ENCODE data around the gene PDZRN3. TPM values are rescaled to one million over a fixed set of nuclear protein-coding genes. Genes with fewer than 3 reads are reported as not detected.

Gene PDZRN3
- total and polyA plus RNA-seq, 11 donors = 30.2 to 163 (median 76.7) TPM

GRCh38 chr3:73573204-73573603 lies 51.5 kb downstream of the PDZRN3 start:
- intact Hi-C loops (cut with DNase I) = loop anchor here in 2 of 10 donors (5.0 kb wide), 2 partner anchors 34 to 49 kb away; partner anchors contain the start of gene PDZRN3 (in 1 of the 2)
- 46 to 63% (median 49%) methylated on average over 2 of the region's 2 CpGs for WGBS, 4 donors

GRCh38 chr3:73572368-73572767 lies 52.4 kb downstream of the PDZRN3 start:
- no peaks in the 10 kb centered on the region for H3K36me3 ChIP-seq
- H3K9me3 ChIP-seq = no peaks in the 10 kb centered on the region
- DNase-seq (no peak), ATAC-seq (no peak)
- intact Hi-C loops (cut with DNase I) = loop anchor here in 2 of 10 donors (5.0 kb wide), 2 partner anchors 35 to 50 kb away; partner anchors contain the start of gene PDZRN3 (in 1 of the 2)
- TF ChIP-seq POLR2A (IDR thresholded peaks at IDR 0.05) = no peak
- no peak for TF ChIP-seq CTCF (IDR thresholded peaks at IDR 0.05)
- H3K4me1 ChIP-seq = peaks cover 0 to 79% (median 7%) of the 10 kb centered on the region in 12 donors
- 63 to 77% (median 70%) methylated on average over 3 of the region's 3 CpGs for WGBS, 4 donors
- no peak overlapping the region for H3K4me3 ChIP-seq
- peak overlapping the region in 1 of 12 donors; percentile 46 for H3K27ac ChIP-seq
- no peaks in the 10 kb centered on the region for H3K27me3 ChIP-seq

More at GRCh38 chr3:73573204-73573603, 51.5 kb downstream of the PDZRN3 start:
- Histone ChIP-seq H3K27me3 (no peaks in the 10 kb centered on the region), H3K4me1 (peaks cover 0 to 80% (median 5%) of the 10 kb centered on the region in 12 donors), H3K27ac (peak overlapping the region in 2 of 12 donors; percentile 15 to 20), H3K4me3 (no peak overlapping the region), H3K36me3 (no peaks in the 10 kb centered on the region), H3K9me3 (no peaks in the 10 kb centered on the region)
- DNase-seq = no peak
- no peak for ATAC-seq
- TF ChIP-seq CTCF (IDR thresholded peaks at IDR 0.05) = no peak
- no peak for TF ChIP-seq POLR2A (IDR thresholded peaks at IDR 0.05)

- Histone ChIP-seq H3K4me1 (peaks cover 0 to 73% (median 7%) of the 10 kb centered on the region in 12 donors), H3K36me3 (no peaks in the 10 kb centered on the region), H3K27me3 (no peaks in the 10 kb centered on the region), H3K9me3 (no peaks in the 10 kb centered on the region), H3K27ac (peak overlapping the region in 2 of 12 donors; percentile 16 to 46), H3K4me3 (no peak overlapping the region)
- ATAC-seq = peak in 2 of 4 donors; percentile 5 to 23
- WGBS, 4 donors = 27 to 46% (median 32%) methylated on average over 9 to 10 of the region's 10 CpGs
- DNase-seq = no peak
- intact Hi-C loops (cut with DNase I) = loop anchor here in 2 of 10 donors (5.0 kb wide), 2 partner anchors 36 to 51 kb away; partner anchors contain the start of gene PDZRN3 (in 1 of the 2)
- TF ChIP-seq CTCF (IDR thresholded peaks at IDR 0.05) (no peak), POLR2A (IDR thresholded peaks at IDR 0.05) (no peak)
Measured at GRCh38 chr3:73571238-73571794, 53.4 kb downstream of the PDZRN3 start.

GRCh38 chr3:73569246-73569760 lies 55.4 kb downstream of the PDZRN3 start:
- no peaks in the 10 kb centered on the region for H3K9me3 ChIP-seq
- intact Hi-C loops (cut with DNase I) = no loop called here
- H3K4me1 ChIP-seq = peaks cover 0 to 64% (median 7%) of the 10 kb centered on the region in 12 donors
- WGBS, 4 donors = 73 to 75% (median 74%) methylated on average over 8 of the region's 8 CpGs
- no peak overlapping the region for H3K4me3 ChIP-seq
- no peak for DNase-seq
- TF ChIP-seq POLR2A (IDR thresholded peaks at IDR 0.05) = no peak
- no peak for TF ChIP-seq CTCF (IDR thresholded peaks at IDR 0.05)
- no peaks in the 10 kb centered on the region for H3K27me3 ChIP-seq
- peak overlapping the region in 2 of 12 donors; percentile 18 to 40 for H3K27ac ChIP-seq
- peak in 3 of 4 donors; percentile 7 to 17 (median 13) for ATAC-seq
- H3K36me3 ChIP-seq = no peaks in the 10 kb centered on the region

Measured in heart left ventricle (tissue), 16 donors.